GM13977 (cell line): ENCODE measurements around the gene MAST4.

Experiments used
- DNase-seq: peaks from one replicate; pipeline ENCODE4 v3.0.0; 2012; ENCODE audit warnings: low spot score
- in situ Hi-C: fragments of 300-500 bp; cut with MboI; formaldehyde crosslinking; loops from one replicate; pipeline ENCODE4 v1.12.0; 2022; ENCODE audit warnings: low sequenced_read_pairs, low pct_unique_long_range_greater_than_20kb, mixed read lengths, inconsistent platforms; ENCODE audit not compliant: unreplicated experiment
- TF ChIP-seq, protein P1 (sequence below): IDR thresholded peaks from 2 replicates; pipeline ENCODE4 v1.5.1; 2012; ENCODE audit warnings: mild to moderate bottlenecking, control low read depth; ENCODE audit not compliant: insufficient read depth; ENCODE audit errors: extremely low read depth, missing control alignments

The MAST4 gene

DNA sequence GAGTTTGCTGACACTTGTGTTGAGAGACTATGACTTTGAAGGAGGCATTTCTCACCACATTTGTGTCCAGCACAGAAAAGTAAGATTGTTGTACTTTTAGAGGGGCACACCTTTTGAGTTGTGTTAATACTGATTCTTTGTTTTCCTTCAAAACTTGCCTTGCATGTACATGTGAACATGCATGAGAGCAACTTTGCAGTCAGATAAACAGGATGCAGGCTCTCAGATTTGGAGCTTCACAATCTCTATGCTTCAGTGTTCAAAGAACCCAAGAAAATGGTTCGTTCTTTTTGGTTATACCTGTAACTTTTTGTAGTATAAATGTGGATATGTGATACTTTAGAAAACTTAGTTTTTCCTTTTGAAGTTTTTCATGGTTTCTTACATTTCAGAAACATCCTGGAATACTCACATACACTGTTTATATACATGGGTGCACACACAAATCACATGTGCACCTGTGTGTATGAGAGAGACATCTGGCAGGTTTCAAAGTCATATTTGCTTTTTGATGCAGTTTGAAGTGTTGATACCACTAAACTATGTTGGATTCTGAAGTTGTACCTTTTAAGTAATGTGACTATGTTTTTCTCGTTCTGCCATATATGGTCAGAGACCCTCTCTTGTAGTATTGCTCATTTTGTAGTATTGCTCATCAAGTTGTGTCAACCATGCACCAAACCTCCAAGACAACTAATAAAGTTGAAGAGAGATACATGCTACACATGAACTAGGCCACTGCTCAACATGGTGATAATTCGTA, 409.7 kb downstream of the MAST4 start:
- DNase-seq: no peak
- in situ Hi-C loops: no loop called here
- TF ChIP-seq, protein P1, sequence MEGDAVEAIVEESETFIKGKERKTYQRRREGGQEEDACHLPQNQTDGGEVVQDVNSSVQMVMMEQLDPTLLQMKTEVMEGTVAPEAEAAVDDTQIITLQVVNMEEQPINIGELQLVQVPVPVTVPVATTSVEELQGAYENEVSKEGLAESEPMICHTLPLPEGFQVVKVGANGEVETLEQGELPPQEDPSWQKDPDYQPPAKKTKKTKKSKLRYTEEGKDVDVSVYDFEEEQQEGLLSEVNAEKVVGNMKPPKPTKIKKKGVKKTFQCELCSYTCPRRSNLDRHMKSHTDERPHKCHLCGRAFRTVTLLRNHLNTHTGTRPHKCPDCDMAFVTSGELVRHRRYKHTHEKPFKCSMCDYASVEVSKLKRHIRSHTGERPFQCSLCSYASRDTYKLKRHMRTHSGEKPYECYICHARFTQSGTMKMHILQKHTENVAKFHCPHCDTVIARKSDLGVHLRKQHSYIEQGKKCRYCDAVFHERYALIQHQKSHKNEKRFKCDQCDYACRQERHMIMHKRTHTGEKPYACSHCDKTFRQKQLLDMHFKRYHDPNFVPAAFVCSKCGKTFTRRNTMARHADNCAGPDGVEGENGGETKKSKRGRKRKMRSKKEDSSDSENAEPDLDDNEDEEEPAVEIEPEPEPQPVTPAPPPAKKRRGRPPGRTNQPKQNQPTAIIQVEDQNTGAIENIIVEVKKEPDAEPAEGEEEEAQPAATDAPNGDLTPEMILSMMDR: no peak

DNA sequence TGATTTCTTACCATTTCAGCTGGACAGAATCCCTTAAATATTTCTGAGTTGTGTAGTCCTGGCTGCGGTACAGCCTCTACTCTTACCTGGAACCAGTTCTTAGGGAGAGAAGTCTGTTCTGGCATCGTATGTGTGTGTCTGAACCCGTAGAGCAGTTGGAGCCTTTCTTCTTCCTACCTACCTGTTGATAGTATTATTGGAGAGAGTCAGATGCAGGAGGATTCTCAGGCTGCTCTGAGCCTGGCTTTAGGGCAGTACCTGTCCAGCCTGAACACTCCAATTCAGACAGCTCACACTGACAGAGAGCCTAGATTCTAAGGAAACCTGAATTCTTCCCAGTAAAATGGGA, 410.3 kb downstream of the MAST4 start:
- in situ Hi-C loops: no loop called here
- TF ChIP-seq, protein P1: no peak
- no peak for DNase-seq

DNA sequence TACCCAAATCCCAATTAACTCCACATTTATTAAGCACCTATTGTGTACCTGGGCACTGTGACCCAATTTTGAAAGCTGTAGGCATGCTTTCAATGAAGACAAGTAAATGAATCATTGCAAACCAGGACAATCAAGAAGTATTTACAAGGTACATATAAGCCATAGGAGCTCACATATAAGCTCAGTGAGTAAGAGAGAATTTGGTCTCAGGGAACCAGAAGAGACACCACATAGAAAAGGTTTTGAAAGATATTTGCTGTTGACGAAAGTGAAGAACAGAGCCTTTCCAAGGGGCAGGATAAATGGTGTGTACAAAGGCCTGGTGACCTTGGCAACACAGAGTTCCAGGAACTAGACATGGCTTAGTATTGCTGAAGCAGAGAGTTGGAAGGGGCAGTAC, 412.8 kb downstream of the MAST4 start:
- in situ Hi-C loops: no loop called here
- DNase-seq: no peak
- TF ChIP-seq, protein P1: no peak

DNA sequence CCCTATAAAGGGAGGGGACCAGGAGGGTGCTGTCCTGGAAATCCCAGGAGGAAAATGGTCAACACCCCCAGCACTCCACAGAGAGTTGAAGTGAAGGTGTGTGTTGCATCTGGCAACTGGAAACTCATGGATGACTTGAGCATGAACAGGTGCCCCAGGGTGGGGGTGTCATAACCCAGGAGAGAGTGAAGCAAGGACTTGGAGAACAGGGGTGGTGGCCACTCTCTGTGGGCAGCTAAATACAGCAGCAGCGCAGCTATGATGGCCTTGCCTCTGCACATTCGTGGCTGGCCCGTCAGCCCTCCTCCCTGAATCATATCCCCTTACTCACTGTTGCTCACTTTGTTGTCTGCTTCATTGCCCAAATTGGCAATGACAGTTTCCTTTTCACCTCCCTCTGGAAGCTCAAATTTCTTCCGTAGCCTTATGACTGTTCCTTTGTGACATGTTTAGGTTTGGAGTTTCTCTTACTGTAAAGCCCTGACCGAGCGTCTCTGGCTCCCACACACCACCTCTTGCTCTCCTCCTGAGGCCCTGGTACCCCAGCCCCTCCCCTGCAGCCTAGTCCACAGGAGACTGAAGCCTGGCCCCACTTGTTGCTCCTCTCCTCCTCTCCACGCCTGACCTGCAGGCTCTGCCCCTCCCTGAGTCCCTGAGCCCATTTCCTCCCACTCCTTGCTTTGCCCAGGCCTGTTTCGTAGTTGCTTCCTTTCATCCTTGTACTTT, 414.7 kb downstream of the MAST4 start:
- DNase-seq: no peak
- in situ Hi-C loops: no loop called here
- TF ChIP-seq, protein P1: no peak

- in situ Hi-C loops: no loop called here
- TF ChIP-seq, protein P1: no peak
- DNase-seq: no peak
Measured at GRCh38 chr5:67011422-67011821, 415.2 kb downstream of the MAST4 start.

DNA sequence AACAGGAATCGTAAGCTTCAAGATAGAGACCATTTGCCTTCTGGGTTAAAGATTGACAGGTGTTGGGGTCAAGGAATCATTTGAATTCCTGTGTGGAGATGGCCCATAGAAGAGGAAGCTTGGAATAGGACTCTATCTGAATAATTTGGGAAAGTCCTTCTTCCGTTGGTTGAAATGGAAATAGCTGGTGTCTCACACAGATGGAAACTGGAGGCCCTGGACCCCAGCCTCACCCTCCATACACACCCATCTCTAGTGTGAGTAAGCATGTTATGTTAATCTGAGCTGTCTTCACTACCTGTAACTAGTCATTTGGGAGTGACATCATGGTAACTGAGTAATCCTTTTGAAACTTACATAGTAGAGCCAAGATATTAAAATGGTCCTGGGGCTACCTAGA, 416.0 kb downstream of the MAST4 start:
- TF ChIP-seq, protein P1: no peak
- DNase-seq: no peak

More for the DNA sequence above, 416.0 kb downstream of the MAST4 start:
- in situ Hi-C loops: no loop called here
